Activated naive CD4-positive, alpha-beta T cell treated with anti-CD3 and anti-CD28 coated beads, Interleukin-2, amount 50 U/mL, for 72 hours (primary cell): ENCODE results near the gene CLSTN1. TPM values are rescaled to one million over a fixed set of nuclear protein-coding genes. Genes with fewer than 3 reads are reported as not detected.

Source experiments
- ATAC-seq, 2 donors: fragments of 150-1000 bp; cut with Tn5 transposase; 2 replicates each; pipeline ENCODE4 v1.10.0; 2021; ENCODE audit warnings: mild to moderate bottlenecking in 2 of 2, moderate library complexity in 2 of 2
- DNase-seq, 2 donors: peaks; one replicate each; pipeline ENCODE4 v3.0.0; 2021 to 2022; ENCODE audit warnings: low spot score in 2 of 2
- H3K27ac Mint-ChIP-seq, 2 donors: one replicate each; pipeline ENCODE4 v1.8.0; 2022; ENCODE audit warnings: mild to moderate bottlenecking in 2 of 2, mixed read lengths in 2 of 2
- H3K36me3 Mint-ChIP-seq, 2 donors: one replicate each; pipeline ENCODE4 v1.8.0; 2022; ENCODE audit warnings: mixed read lengths in 2 of 2
- H3K9me3 Mint-ChIP-seq, 2 donors: one replicate each; pipeline ENCODE4 v1.8.0; 2022; ENCODE audit warnings: mixed read lengths in 2 of 2
- total RNA-seq, 2 donors: library from RNA; stranded (reverse); gene quantifications; one replicate each; pipeline ENCODE4 v1.2.3, GENCODE V29; 2022

Gene CLSTN1
- total RNA-seq, 2 donors from 2014 or later: 15.6 to 43.3 TPM

GRCh38 chr1:9858293-9859035, 34.7 kb upstream of the CLSTN1 start:
- H3K36me3 Mint-ChIP-seq: peaks cover 4 to 18% of the 10 kb centered on the region in 2 donors
- ATAC-seq (peak; percentile 92 to 95), DNase-seq (no peak)
- H3K9me3 Mint-ChIP-seq: peaks cover 3% of the 10 kb centered on the region in 2 donors
- peak overlapping the region; percentile 19 to 31 for H3K27ac Mint-ChIP-seq

DNA sequence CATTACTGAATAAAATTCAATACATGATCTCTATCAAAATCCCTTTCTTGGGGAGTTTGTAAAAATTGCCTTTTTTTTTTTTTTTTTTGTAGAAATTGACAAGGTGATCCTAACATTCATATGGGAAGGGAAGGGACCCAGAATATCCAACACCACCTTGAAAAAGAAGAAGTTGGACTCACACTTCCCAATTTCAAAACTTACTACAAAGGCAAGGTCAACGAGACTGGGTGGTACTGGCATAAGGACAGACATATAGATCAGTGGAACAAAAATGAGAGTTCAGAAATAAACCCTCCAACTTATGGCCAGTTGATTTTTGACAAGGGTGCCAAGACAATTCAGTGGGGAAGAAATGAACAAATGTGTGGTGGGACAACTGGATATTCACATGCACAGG, 31.4 kb upstream of the CLSTN1 start:
- no peak for DNase-seq
- H3K36me3 Mint-ChIP-seq: peaks cover 6 to 20% of the 10 kb centered on the region in 2 donors
- ATAC-seq: no peak
- H3K9me3 Mint-ChIP-seq: peaks cover 4 to 5% of the 10 kb centered on the region in 2 donors
- no peak overlapping the region for H3K27ac Mint-ChIP-seq

- ATAC-seq: no peak
- H3K36me3 Mint-ChIP-seq: peaks cover 6 to 17% of the 10 kb centered on the region in 2 donors
- H3K9me3 Mint-ChIP-seq: peaks cover 4 to 5% of the 10 kb centered on the region in 2 donors
Measured at GRCh38 chr1:9853249-9853595, 29.5 kb upstream of the CLSTN1 start.

GRCh38 chr1:9852410-9853248, 28.9 kb upstream of the CLSTN1 start:
- ATAC-seq: no peak
- peaks cover 4 to 5% of the 10 kb centered on the region in 2 donors for H3K9me3 Mint-ChIP-seq
- peaks cover 6 to 14% of the 10 kb centered on the region in 2 donors for H3K36me3 Mint-ChIP-seq
- H3K27ac Mint-ChIP-seq: no peak overlapping the region
- no peak for DNase-seq

More at GRCh38 chr1:9853249-9853595, 29.5 kb upstream of the CLSTN1 start:
- DNase-seq: no peak
- no peak overlapping the region for H3K27ac Mint-ChIP-seq

DNA sequence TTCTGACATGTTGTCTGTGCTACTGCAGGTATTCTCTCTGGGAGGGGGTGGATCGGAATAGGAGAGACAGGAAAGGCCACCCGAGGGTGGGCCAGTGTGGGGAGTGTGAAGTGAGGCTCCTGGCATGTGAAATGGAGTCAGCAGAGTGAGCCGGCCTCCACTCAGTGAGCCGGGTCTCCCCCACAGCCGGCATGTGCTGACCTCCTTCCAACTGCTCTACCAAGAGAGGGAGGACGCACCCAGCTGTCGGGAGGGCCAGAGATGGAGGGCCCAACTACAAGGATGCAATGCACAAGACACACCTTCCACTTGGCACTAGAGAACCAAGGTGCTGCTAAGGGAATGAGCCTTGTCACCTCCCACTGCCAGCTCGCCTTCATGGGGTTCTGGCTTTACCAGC, 28.2 kb upstream of the CLSTN1 start:
- DNase-seq: no peak
- Mint-ChIP-seq H3K36me3 (peaks cover 6 to 14% of the 10 kb centered on the region in 2 donors), H3K9me3 (peaks cover 4 to 5% of the 10 kb centered on the region in 2 donors), H3K27ac (no peak overlapping the region)
- ATAC-seq: no peak

DNA sequence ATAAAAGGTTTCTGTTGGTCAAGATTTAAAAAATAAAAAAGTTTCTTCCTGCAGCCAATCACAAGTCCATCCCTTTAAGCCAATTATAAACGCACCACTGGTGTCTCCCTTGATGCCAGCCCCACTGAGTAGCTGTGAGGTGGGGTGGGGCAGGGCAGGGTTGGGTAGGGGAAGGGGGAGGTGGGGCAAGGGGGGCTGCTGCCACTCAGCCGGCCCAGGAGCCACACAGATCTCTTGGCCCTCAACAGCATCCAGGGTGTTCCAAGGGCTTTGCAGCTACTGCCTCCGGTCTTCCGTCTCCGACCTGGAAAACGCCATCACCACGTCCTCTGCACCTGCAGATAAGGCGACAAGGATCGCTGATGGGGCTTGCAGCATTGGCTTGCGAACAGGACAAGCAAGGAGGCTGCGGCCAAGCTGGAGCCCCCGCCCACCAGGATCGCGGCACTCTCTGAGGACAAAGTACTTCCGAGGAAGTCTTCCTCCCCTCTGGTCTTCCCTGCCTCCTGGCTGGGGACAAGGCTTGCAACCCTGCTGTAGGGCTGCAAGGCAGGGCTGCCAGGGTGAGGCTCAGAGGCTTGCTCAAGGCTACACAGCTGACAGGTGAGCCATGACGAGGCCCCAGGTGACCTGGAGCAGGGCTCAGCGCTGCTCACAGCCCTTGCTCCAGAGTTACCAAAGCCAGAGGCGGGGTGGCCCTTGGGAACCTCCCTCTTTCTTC, 26.8 kb upstream of the CLSTN1 start:
- peak overlapping the region; percentile 39 to 65 for H3K27ac Mint-ChIP-seq
- ATAC-seq: peak; percentile 51 to 62
- H3K9me3 Mint-ChIP-seq: peaks cover 4 to 5% of the 10 kb centered on the region in 2 donors
- DNase-seq: no peak
- H3K36me3 Mint-ChIP-seq: peaks cover 6 to 14% of the 10 kb centered on the region in 2 donors

DNA sequence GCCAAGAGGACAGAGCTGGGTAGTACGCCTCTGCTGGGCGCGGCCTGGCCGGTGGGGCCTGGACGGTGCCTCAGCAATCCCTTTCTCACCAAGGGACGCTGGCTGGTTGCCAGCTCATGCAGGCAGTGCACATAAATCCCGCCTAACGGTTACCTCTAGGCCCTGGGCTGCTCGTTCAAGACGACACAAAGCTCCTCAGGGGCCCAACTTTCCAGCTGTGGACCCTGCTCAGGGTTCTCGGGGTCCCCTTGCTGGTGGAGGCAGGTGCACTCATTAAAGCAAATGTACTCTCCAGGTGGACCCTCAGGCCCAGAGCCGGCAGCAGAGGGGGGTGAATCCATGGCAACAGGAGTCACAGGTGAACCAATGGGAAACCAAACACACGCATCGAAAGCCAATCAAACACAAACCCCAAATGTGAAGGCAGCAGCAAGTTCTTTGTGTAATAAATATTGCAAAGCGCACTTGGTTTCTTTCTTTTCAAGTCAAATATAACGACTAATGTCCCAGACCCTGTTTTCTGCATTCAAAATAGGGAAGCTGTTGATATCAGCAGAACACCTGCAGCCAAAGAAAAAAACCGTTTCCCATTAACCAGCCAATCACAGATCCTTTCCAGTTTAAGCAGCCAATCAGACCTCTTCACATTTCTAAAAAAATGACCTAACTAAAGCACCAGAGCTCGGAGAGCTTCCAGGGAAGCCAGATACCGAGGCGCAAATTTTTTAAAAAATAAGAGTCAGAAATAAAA, 26.1 kb upstream of the CLSTN1 start:
- H3K9me3 Mint-ChIP-seq: peaks cover 4 to 5% of the 10 kb centered on the region in 2 donors
- no peak for DNase-seq
- peaks cover 6 to 14% of the 10 kb centered on the region in 2 donors for H3K36me3 Mint-ChIP-seq
- peak overlapping the region in 1 of 2 donors; percentile 68 for H3K27ac Mint-ChIP-seq
- ATAC-seq: peak; percentile 74

- H3K9me3 Mint-ChIP-seq: no peaks in the 10 kb centered on the region
- H3K36me3 Mint-ChIP-seq: no peaks in the 10 kb centered on the region
- DNase-seq (no peak), ATAC-seq (no peak)
- no peak overlapping the region for H3K27ac Mint-ChIP-seq
Measured at GRCh38 chr1:9848022-9848421, 24.3 kb upstream of the CLSTN1 start.

- no peak for DNase-seq
- H3K27ac Mint-ChIP-seq: no peak overlapping the region
- H3K9me3 Mint-ChIP-seq: no peaks in the 10 kb centered on the region
- no peak for ATAC-seq
- H3K36me3 Mint-ChIP-seq: no peaks in the 10 kb centered on the region
Measured at GRCh38 chr1:9847269-9847668, 23.5 kb upstream of the CLSTN1 start.

DNA sequence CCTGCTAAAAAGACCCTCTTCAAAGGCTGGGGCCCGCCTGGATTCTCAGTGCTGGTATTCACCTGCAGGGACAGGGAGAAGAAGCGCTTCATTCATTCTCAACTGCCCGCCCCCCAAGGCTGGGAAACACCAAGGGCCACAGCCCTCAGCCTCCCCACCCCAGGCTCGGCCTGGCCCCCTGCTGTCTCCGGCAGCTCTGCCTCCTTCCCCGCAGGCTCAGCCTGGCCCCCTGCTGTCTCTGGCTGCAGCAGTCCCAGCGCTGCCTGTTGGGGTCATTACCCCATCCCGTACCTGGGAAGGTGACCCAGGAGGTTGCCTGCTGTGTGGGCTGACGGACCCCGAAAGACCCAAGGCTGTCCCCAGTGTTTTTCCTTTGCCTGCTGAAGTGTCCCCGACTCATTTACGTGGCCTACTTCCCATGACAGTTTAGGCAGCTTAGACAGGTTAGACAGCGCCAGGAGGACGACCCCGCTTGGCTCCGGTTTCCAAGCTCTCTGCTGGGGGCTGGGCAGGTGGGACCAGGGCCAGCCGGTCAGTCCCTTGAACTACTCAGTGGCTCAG, 22.9 kb upstream of the CLSTN1 start:
- no peaks in the 10 kb centered on the region for H3K36me3 Mint-ChIP-seq
- H3K9me3 Mint-ChIP-seq: no peaks in the 10 kb centered on the region
- H3K27ac Mint-ChIP-seq: no peak overlapping the region
- ATAC-seq: no peak
- DNase-seq: no peak

DNA sequence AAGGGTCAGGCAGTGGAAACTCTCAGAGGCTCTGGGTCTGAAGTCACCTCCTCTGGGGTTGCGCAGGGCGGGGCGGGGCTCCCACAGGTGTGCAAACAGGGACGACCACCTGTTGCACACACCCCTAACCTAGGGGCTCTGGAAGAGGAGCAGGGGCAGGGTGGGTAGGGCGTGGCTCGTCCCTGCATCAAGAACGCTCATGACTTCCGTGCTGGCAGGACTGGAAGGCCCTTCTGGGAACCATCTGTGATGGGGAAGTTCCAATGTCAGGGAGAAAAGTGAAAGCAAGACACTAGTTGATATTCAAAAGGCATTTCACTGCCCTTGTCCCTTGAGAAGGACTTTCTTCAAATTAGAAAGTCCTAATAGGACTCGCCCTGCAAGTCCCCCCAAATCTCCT, 22.1 kb upstream of the CLSTN1 start:
- H3K27ac Mint-ChIP-seq: no peak overlapping the region
- no peaks in the 10 kb centered on the region for H3K9me3 Mint-ChIP-seq
- no peaks in the 10 kb centered on the region for H3K36me3 Mint-ChIP-seq
- ATAC-seq (no peak), DNase-seq (no peak)

GRCh38 chr1:9844756-9845155, 21.0 kb upstream of the CLSTN1 start:
- Mint-ChIP-seq H3K36me3 (no peaks in the 10 kb centered on the region), H3K27ac (no peak overlapping the region), H3K9me3 (no peaks in the 10 kb centered on the region)
- ATAC-seq (no peak), DNase-seq (no peak)

- no peaks in the 10 kb centered on the region for H3K9me3 Mint-ChIP-seq
- no peaks in the 10 kb centered on the region for H3K36me3 Mint-ChIP-seq
- DNase-seq (no peak), ATAC-seq (no peak)
- H3K27ac Mint-ChIP-seq: no peak overlapping the region
Measured at GRCh38 chr1:9844106-9844505, 20.3 kb upstream of the CLSTN1 start.

- ATAC-seq (no peak), DNase-seq (no peak)
- H3K9me3 Mint-ChIP-seq: no peaks in the 10 kb centered on the region
- H3K36me3 Mint-ChIP-seq: no peaks in the 10 kb centered on the region
- H3K27ac Mint-ChIP-seq: no peak overlapping the region
Measured at GRCh38 chr1:9843576-9843945, 19.8 kb upstream of the CLSTN1 start.

DNA sequence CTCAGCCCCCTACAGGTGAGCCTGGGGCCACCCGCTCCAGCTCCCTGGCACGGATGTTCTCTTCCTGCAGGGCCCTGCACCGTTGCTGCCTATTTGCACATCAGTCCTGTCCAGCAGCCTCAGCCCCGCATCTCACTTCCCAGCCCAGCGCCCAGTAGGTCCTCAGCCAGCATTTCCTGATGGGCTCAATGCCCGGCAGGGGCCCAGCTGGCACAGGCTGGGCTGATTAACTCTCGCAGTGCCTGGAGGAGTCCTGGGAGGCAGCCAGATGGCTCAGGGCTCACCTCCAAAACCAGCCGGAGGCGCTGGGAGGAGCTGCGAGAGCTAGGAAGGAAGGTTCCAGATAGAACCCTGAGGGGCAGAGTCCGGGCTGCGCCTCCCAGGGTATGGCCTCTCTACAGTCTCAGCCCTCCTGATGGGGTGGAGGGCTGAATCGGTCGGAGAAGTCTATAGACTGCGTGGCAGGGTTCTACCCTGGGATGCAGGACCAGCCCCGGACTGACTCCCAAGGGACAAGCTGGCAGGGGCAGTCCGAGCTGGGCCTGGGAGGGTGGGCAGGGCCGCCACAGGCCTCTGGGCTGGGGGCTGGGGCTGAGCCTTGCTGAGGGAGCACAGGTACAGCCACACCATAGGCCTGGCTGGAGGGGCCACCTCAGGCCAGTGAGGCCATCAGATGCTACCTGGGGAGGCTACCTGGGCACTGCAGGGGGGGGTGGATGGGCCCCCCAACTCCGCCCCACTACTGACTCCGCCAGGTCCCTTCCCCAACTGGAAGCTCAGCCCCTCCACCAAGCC, 19.2 kb upstream of the CLSTN1 start:
- Mint-ChIP-seq H3K36me3 (no peaks in the 10 kb centered on the region), H3K27ac (no peak overlapping the region), H3K9me3 (no peaks in the 10 kb centered on the region)
- DNase-seq: no peak
- no peak for ATAC-seq
